ENCODE results near the gene DLGAP4. TPM values are rescaled to one million over a fixed set of nuclear protein-coding genes. Genes with fewer than 3 reads are reported as not detected.

Gene DLGAP4
- total RNA-seq, 4 donors from 2014 or later: 18.8 to 46.7 (median 45.0) TPM

DNA sequence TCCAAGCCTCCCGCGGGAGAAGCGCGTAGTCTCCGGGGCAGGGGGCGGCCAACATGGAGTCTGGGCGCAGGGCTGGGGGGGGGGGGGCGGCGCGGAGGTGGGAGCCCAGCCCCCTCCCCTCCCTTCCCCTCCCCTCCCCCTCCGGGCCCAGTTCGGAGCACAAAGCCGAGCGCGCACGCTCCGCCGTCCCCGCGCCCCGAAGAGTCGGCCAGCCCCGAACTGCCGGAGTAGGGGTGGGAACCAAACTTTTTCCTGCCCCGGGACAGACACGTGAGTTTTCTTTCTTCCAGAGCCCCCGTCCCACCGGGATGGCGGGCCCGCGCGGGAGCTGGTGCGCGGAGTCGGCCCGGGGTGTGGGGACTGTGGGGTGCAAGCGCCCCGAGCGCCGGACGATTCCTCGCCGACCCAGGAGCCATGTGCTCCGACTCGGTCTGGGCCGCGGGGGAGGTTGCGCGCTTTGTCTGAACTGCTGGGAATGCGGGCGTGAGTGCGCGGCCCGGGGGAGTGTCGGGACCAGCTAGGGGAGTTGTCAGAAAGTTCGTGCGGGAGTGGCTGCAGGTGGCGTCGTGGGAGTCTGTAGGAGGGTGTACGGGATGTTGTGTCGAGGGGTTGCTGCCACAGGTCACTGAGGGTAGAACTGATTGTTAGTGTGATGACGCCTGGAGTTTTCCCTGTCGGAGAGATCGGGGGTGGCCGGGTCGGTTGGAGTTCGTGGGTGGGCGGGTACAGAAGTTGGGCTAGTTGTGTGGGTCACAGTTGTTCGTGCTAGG lies 268.4 kb downstream of the DLGAP4 start:
- TF ChIP-seq, protein P1, sequence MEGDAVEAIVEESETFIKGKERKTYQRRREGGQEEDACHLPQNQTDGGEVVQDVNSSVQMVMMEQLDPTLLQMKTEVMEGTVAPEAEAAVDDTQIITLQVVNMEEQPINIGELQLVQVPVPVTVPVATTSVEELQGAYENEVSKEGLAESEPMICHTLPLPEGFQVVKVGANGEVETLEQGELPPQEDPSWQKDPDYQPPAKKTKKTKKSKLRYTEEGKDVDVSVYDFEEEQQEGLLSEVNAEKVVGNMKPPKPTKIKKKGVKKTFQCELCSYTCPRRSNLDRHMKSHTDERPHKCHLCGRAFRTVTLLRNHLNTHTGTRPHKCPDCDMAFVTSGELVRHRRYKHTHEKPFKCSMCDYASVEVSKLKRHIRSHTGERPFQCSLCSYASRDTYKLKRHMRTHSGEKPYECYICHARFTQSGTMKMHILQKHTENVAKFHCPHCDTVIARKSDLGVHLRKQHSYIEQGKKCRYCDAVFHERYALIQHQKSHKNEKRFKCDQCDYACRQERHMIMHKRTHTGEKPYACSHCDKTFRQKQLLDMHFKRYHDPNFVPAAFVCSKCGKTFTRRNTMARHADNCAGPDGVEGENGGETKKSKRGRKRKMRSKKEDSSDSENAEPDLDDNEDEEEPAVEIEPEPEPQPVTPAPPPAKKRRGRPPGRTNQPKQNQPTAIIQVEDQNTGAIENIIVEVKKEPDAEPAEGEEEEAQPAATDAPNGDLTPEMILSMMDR (IDR thresholded peaks at IDR 0.05 in 4 of 5, conservative IDR thresholded peaks at IDR 0.05 in 1 of 5): no peak
- in situ Hi-C loops (cut with MboI; ENCODE audit: low sequenced_read_pairs in 4 of 4): loop anchor here in 1 of 4 donors (25.0 kb wide), 1 partner anchor 362 kb away; no protein-coding TSS in a partner anchor
- no peaks in the 10 kb centered on the region for H3K36me3 ChIP-seq
- no peaks in the 10 kb centered on the region for H3K9me3 ChIP-seq
- DNase-seq: no peak
- H3K4me1 ChIP-seq: peaks cover 7 to 18% of the 10 kb centered on the region in 2 donors
- ATAC-seq: peak in 1 of 2 donors; percentile 23
- intact Hi-C loops (cut with DNase I; ENCODE audit: low total_unique reads): loop anchor here (2.0 kb wide), 1 partner anchor 30 kb away; the partner anchor contains the start of gene RAB5IF
- peaks cover 10 to 19% (median 16%) of the 10 kb centered on the region in 3 donors for H3K27me3 ChIP-seq
- H3K27ac ChIP-seq: peak overlapping the region in 3 of 4 donors; percentile 71 to 83 (median 79)
- peak overlapping the region; percentile 68 to 89 (median 72) for H3K4me3 ChIP-seq

DNA sequence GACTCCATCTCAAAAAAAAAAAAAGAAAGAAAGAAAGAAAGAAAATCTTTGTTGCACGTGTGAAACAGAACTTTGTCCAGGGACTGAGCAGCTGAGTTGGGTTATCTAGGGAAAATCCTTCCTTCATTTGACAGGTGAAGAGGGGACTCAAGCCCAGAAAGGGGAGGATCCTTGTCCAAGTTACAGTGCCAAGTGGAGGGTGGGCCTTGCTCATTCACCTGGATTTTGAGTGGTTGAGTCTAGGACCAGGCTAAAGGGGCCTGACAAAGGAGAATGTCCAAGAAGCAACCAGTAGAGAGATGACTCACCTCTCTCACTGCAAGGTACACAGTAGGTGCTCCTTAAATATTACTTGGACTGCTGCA lies 269.9 kb downstream of the DLGAP4 start:
- intact Hi-C loops (cut with DNase I; ENCODE audit: low total_unique reads) (no loop called here), in situ Hi-C loops (cut with MboI; ENCODE audit: low sequenced_read_pairs in 4 of 4) (loop anchor here in 1 of 4 donors (25.0 kb wide), 1 partner anchor 364 kb away; no protein-coding TSS in a partner anchor)
- H3K36me3 ChIP-seq: no peaks in the 10 kb centered on the region
- H3K4me3 ChIP-seq: no peak overlapping the region
- TF ChIP-seq, protein P1 (IDR thresholded peaks at IDR 0.05 in 4 of 5, conservative IDR thresholded peaks at IDR 0.05 in 1 of 5): no peak
- no peak for TF ChIP-seq POLR2A (IDR thresholded peaks at IDR 0.05)
- H3K9me3 ChIP-seq: no peaks in the 10 kb centered on the region
- no peak for ATAC-seq
- DNase-seq: no peak
- peaks cover 7 to 18% of the 10 kb centered on the region in 2 donors for H3K4me1 ChIP-seq
- no peak overlapping the region for H3K27ac ChIP-seq
- peaks cover 10 to 19% (median 16%) of the 10 kb centered on the region in 3 donors for H3K27me3 ChIP-seq

Other genes with a start within 250 kb of the DLGAP4 start
- gene EPB41L1, start 151.6 kb upstream of the DLGAP4 start, total RNA-seq: 10 to 100 TPM in 2 of 4 donors, 1 to 10 TPM in 2; 2.3 to 11.4 (median 7.4) TPM
- 10 to 100 TPM; 18.7 to 24.4 (median 21.2) TPM for gene AAR2, start 69.9 kb upstream of the DLGAP4 start, total RNA-seq
- 10 to 100 TPM in 3 of 4 donors, 1 to 10 TPM in 1; 7.3 to 59.4 (median 20.8) TPM for gene MYL9, start 235.2 kb downstream of the DLGAP4 start, total RNA-seq

Measured in gastrocnemius medialis (tissue), 4 donors.